IPS DF 4.7 (cell line): ENCODE measurements around the gene CAMTA2.

Experiments used
- DNase-seq: peaks from one replicate; pipeline ENCODE4 v3.0.0-alpha.2; 2013; ENCODE audit warnings: low spot score; ENCODE audit errors: extremely low read depth

Gene CAMTA2

GRCh38 chr17:4969551-4970173 lies 17.8 kb downstream of the CAMTA2 start:
- DNase-seq = no peak

- DNase-seq = no peak
Measured at GRCh38 chr17:4969047-4969550, 18.4 kb downstream of the CAMTA2 start.

GRCh38 chr17:4968486-4969046 lies 18.9 kb downstream of the CAMTA2 start:
- DNase-seq = no peak

GRCh38 chr17:4967539-4968485 lies 19.7 kb downstream of the CAMTA2 start, which contains the start of gene SPAG7:
SPAG7 (minus strand) TSS chr17:4967817; CDS start chr17:4967804, 13 bp downstream.
- DNase-seq = no peak

- DNase-seq = peak; percentile 99
Measured at GRCh38 chr17:4966844-4967538, 20.5 kb downstream of the CAMTA2 start.

GRCh38 chr17:4965311-4965986 lies 22.0 kb downstream of the CAMTA2 start:
- no peak for DNase-seq

- no peak for DNase-seq
Measured at GRCh38 chr17:4960279-4960922, 27.1 kb downstream of the CAMTA2 start.

- DNase-seq = no peak
Measured at GRCh38 chr17:4959261-4959965, 28.1 kb downstream of the CAMTA2 start.

GRCh38 chr17:4958102-4958501 lies 29.4 kb downstream of the CAMTA2 start:
- DNase-seq = no peak

GRCh38 chr17:4956493-4957061 lies 30.9 kb downstream of the CAMTA2 start:
- no peak for DNase-seq

- no peak for DNase-seq
Measured at GRCh38 chr17:4955091-4955490, 32.4 kb downstream of the CAMTA2 start.

GRCh38 chr17:4953451-4953961 lies 34.0 kb downstream of the CAMTA2 start:
- no peak for DNase-seq

GRCh38 chr17:4951486-4951885 lies 36.0 kb downstream of the CAMTA2 start:
- DNase-seq = no peak

- DNase-seq = no peak
Measured at GRCh38 chr17:4950746-4951204, 36.7 kb downstream of the CAMTA2 start, which contains the start of gene ENO3. ENO3 (plus strand) TSS chr17:4951119; CDS start chr17:4951830, 711 bp downstream.

- no peak for DNase-seq
Measured at GRCh38 chr17:4950075-4950745, 37.3 kb downstream of the CAMTA2 start.

- DNase-seq = no peak
Measured at GRCh38 chr17:4949321-4950074, 38.0 kb downstream of the CAMTA2 start.

- DNase-seq = no peak
Measured at GRCh38 chr17:4948931-4949320, 38.5 kb downstream of the CAMTA2 start.
